ENCODE results near the gene PTCH1.

The PTCH1 gene

GRCh38 chr9:95437559-95437958, 79.2 kb downstream of the PTCH1 start:
- DNase-seq: no peak

GRCh38 chr9:95436416-95436815, 80.4 kb downstream of the PTCH1 start:
- DNase-seq: no peak

GRCh38 chr9:95435074-95435728, 81.6 kb downstream of the PTCH1 start:
- DNase-seq: no peak

DNA sequence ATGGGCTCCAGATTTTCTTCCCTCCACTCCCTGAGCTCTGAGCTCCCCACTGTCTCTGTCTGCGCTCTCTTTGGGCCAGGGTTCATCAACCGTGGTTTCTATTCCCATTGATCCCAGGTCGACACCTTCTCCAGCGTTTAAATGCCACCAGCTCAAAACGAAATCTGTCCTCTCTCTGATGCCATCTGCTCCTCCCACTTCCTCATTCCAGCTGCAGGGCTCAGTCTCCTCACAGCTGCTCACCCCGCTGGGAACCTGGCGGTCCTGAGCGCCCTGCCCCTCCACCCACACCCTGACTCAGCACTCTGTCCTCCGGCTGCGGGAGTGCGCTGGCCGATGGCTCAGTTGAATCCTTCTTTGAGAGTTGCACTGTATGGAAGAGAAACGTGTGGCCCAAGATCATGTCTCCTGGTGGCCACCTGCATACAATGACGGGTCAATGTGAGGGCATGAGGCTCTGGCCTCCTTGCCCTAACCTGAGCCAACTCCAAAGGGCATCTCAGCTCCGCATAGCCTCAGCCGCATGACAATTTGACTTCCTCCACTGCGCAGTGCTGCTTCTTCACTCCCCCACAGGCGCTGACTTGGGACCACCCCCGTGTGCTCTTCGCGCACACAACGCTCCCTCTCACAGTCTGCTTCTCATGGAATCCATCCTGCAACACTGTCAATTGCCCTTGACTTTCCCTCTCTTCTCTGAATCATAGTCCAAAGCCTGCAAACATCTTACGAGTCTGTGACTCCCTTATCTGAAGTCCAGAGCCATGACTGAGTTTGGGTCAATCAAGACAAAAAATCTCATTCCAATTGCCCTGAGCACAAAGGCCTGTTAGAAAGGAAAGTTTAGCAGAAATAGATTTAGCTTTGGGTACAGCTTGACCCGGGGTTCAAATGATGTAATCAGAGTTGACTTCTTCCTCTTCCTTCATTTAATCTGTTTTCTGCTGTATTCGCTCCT, 82.4 kb downstream of the PTCH1 start:
- no peak for DNase-seq

- DNase-seq: no peak
These were observed 83.5 kb downstream of the PTCH1 start for GRCh38 chr9:95433096-95433819.

DNA sequence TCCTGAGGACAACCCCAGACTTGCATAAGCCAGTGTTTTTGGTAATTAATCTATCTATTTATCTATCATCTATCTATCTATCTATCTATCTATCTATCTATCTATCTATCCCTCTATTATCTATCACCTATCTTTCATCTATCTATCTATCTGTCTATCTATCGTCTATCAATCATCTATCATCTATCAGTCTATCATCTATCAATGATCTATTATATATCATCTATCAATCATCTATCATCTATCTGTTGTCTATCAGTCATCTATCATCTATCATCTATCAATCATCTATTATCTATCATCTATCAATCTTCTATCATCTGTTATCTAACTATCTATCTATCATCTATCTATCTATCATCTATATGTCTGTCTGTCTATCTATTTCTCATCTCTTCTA, 85.5 kb downstream of the PTCH1 start:
- no peak for DNase-seq

DNA sequence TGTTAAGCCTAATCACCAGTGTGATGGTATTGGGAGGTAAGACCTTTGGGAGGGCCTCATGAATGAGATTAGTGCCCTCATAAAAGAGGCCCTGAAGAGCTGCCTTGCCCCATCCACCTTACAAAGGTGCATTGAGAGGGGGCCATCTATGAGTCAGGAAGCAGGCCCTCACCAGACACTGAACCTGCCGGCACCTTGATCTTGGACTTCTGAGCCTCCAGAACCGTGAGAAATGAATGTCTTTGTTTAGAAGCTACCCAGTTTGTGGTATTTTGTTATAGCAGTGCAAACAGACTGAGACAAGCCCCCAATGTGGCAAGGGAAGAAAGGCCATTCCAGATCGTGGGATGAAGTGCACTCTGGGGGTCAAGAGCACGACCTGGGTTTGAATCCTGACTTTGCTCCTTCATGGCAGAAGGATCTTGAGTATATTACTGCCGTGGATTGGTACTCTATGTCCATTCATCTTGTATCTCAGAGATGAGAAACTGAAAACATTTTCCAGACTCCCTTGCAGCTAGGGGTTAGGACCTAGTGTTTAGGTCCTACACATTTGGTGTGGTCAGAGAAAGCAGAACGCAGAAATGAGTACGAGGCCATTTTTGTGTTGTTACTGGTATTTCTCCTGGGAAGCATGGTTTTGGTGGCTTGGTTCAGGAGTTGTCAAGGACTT, 86.7 kb downstream of the PTCH1 start:
- no peak for DNase-seq

DNA sequence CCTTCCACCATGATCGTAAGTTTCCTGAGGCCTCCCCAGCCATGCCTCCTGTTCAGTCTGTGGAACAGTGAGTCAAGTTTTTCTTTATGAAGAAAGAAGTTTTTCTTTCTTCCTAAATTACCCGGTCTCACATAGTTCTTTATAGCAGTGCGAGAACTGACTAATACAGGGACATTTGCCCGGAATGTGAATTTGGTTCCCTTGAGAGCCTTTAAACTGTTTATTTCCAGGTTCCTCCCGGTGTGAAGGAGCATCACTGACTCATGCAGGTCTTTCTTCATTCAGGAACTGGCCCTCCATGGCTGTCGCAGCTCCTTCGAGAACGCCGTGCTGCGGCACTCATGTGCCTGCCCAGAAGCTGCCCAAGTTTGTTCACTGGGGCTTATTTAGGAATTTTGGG, 87.7 kb downstream of the PTCH1 start:
- no peak for DNase-seq

DNA sequence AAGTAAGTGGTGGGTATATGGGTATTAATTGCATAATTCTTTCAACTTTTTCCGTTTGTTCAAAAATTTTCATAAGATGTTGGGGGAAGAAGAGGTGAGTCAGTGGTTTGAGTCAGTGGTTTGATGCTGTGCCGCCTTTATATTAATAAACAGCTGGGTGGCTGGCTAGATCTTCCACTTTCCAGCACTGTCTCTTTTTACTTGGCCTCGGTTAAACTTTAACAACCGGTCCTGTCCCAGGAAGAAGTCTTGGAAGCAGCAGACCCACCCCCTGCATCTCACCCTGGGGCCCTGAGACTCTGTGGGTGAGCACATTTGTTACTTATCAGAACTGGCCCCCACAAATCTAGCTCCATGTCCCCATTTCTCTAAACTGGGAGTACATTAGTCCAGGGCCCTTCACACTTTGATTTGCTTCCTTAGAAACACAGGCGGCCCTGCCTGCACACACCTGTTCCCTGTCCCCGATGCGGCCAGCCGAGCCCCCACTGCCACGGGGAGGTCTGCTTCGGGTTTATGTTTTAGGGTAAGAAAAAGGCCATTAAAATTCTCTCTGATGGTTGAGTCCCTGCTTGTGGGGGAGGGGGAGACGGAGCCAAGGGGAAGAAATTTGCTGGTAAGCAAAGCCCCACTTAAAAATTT, 90.7 kb downstream of the PTCH1 start:
- no peak for DNase-seq

- DNase-seq: no peak
These were observed 94.1 kb downstream of the PTCH1 start for GRCh38 chr9:95422650-95423049.

DNA sequence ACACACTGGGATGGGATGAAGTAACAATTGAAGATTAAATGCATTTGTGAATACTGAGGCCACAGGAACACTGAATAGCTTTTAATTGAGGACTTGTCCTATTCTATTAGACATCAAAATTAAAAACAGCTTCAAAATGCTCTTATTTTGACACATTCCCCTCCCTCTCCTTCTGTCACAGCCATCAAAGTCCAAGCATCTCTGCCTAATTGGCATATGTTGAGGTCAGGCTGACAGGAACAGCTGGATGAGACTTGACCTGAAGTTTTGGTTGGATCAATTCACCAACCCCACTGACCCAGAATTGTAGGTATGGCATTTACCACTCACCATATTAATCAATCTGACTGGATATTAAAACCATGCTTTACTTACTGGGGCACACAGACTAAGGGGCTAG, 96.3 kb downstream of the PTCH1 start:
- no peak for DNase-seq

DNA sequence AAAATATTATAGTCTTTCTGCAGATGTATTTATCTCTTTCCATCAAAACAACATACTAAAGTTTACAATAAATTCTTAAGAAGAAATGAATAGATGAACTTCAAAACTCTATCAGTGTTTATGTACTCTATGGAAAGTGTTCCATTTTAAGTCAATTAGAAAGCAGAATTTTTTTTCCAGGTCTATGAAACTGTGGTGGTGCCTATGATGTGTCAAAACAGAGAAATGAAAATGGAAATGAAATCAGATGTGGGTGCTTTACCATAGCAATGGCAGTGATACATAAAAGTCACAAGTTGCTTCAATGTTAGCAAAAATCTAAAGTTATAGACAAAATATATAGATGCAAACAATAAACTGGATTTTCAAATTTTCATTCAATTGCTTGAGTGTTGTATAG, 97.3 kb downstream of the PTCH1 start:
- DNase-seq: no peak

- no peak for DNase-seq
These were observed 101.6 kb downstream of the PTCH1 start for GRCh38 chr9:95415158-95415557.

GRCh38 chr9:95413793-95414192, 103.0 kb downstream of the PTCH1 start:
- DNase-seq: no peak

DNA sequence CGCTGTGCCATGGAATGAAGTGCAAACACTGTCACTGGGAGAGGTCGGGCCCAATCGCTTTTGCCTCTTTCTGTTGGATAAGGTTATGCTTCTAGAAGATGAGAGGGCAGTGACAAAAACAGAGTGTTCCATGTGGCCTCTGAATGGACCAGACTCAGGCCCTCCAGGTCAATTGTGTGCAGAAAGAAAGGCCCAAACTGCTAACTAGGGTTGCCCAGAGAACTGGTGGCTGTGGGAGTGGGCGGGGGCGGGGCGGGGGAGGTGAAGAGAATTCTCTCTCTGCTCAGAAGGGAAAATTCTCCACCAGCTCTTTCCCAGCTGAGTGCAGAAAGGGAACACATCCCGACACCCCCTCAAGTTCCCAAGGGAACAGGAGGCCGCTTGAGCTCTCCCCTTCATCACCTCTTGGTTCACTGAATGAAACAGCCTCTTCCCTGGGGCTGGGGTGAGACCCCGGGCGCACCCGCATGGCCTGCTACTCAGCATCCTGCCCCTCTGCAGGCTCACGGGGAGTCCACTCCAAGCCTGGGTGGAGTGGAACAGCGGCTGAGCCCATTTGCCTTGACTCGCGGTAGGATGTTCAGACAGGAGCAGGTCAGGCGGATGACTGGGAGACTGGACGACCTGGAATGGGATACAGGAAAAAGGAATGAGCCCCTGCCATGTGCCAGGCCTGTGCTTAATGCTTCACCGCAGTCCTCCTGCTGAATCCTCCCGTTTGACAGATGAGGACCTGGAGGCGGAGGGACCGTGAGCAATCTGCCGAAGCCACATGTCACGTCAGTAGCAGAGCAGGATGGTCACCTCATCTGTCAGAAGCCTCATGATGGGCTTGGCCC, 105.5 kb downstream of the PTCH1 start:
- DNase-seq: no peak

GRCh38 chr9:95409650-95410426, 106.9 kb downstream of the PTCH1 start:
- no peak for DNase-seq

DNA sequence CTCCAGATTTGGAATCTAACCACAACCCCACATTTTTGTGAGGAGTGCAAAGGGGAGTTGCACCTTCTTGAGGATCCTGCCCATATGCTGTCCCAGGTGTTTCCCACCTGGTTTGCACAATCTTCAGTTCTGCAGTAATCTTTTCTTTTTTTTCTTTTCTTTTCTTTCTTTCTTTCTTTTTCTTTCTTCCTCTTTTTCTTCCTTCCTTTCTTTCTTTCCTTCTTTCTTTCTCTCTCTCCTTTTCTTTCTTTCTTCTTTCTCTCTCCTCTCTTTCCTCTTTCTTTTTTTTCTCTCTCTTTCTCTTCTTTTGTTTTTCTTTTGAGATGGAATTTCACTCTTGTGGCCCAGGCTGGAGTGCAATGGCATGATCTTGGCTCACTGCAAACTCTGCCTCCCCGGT, 109.2 kb downstream of the PTCH1 start:
- no peak for DNase-seq

DNA sequence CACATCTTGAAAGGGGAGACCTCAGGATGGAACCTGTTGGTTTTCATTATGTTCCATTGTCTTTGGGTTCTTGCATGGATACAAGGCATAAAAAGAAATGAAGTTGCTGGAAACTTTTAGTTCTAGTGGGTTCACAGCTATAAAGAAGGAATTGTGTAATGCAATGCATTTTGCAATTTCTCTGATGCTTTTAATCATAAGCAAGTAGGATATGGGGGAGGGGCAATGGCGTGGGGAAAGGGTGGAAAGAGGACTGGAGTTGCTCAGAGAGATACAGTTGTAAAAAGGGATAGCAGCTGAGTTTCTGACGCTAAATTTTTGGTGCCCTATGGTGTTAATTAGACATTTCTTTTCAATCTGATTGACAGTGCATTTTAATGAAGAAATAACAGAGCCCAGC, 110.7 kb downstream of the PTCH1 start:
- DNase-seq: no peak

- DNase-seq: no peak
These were observed 117.5 kb downstream of the PTCH1 start for GRCh38 chr9:95399261-95399660.

Data from stimulated activated CD4-positive, alpha-beta T cell treated with anti-CD3 and anti-CD28 coated beads, Interleukin-1b, Interleukin-23, amount 100 ng/mL, for 48 hours (primary cell).